H1 (cell line): ENCODE data around the gene PI4KB. TPM values are rescaled to one million over a fixed set of nuclear protein-coding genes. Genes with fewer than 3 reads are reported as not detected.

Experiments
- CTCF ChIA-PET: fragments of 300-600 bp; sonication (Branson Sonifier 250); formaldehyde crosslinking; loops from one replicate; lab custom pipeline; 2021; ENCODE audit not compliant: partially characterized antibody; lab: Charles Lee
- POLR2A ChIA-PET: fragments of 300-600 bp; sonication (Branson Sonifier 250); formaldehyde crosslinking; loops from one replicate; lab custom pipeline; 2021; ENCODE audit warnings: inconsistent platforms; ENCODE audit not compliant: partially characterized antibody; lab: Charles Lee
- DNase-seq, 2 experiments: peaks; one replicate each; pipeline versions ENCODE4 v3.0.0 to v3.0.0-alpha.2; 2010 to 2022; ENCODE audit warnings: low spot score in 2 of 2, low read depth in 1 of 2, mixed read lengths in 1 of 2
- FAIRE-seq: peaks from 2 replicates; lab custom pipeline; 2011; peaks lifted over from hg19 to GRCh38; lab: Jason Lieb, UNC
- H2AFZ ChIP-seq: 2 replicates; pipeline ENCODE4 v1.8.1; 2012; ENCODE audit warnings: low read length, inconsistent platforms
- H2AK5ac ChIP-seq: 2 replicates; pipeline ENCODE4 v1.6.1; 2013; ENCODE audit warnings: low read depth, low read length
- H2BK120ac ChIP-seq: replicated peaks from 2 replicates; pipeline ENCODE3; 2013; ENCODE audit warnings: low read depth, low read length, inconsistent platforms
- H2BK12ac ChIP-seq: 2 replicates; pipeline ENCODE4 v1.6.1; 2013; ENCODE audit warnings: low read depth, low read length
- H2BK15ac ChIP-seq: 2 replicates; pipeline ENCODE4 v1.6.1; 2013; ENCODE audit warnings: low read length
- H2BK20ac ChIP-seq: 2 replicates; pipeline ENCODE4 v1.6.1; 2013; ENCODE audit warnings: low read length
- H2BK5ac ChIP-seq: 2 replicates; pipeline ENCODE4 v1.6.1; 2013; ENCODE audit warnings: low read depth, low read length
- H3K14ac ChIP-seq: 2 replicates; pipeline ENCODE4 v1.6.1; 2013; ENCODE audit warnings: inconsistent platforms; ENCODE audit not compliant: insufficient read length
- H3K18ac ChIP-seq: 2 replicates; pipeline ENCODE4 v1.6.1; 2013; ENCODE audit warnings: low read length; ENCODE audit errors: extremely low read depth
- H3K23ac ChIP-seq: 2 replicates; pipeline ENCODE4 v1.6.1; 2013; ENCODE audit warnings: inconsistent platforms; ENCODE audit not compliant: insufficient read length
- H3K23me2 ChIP-seq: 2 replicates; pipeline ENCODE4 v1.6.1; 2013; ENCODE audit warnings: low read depth, low read length
- H3K27ac ChIP-seq: 2 replicates; pipeline ENCODE4 v1.6.1; 2011; ENCODE audit warnings: low read depth, low read length, inconsistent platforms
- H3K27me3 ChIP-seq, 4 experiments: replicated peaks in 1 of 4; 1 replicate in 1 of 4; 2 replicates in 3 of 4; pipeline versions ENCODE4 v1.6.1 to v1.8.1; 2011 to 2013; ENCODE audit warnings: low read length in 3 of 4, mild to moderate bottlenecking in 3 of 4, inconsistent platforms in 2 of 4, mixed read lengths in 2 of 4, moderate library complexity in 1 of 4; ENCODE audit not compliant: control insufficient read depth in 3 of 4, insufficient read depth in 3 of 4; ENCODE audit errors: extremely low read depth in 1 of 4
- H3K36me3 ChIP-seq, 4 experiments: 2 replicates each; pipeline versions ENCODE4 v1.6.1 to v1.8.1; 2011 to 2013; ENCODE audit warnings: mild to moderate bottlenecking in 4 of 4, low read length in 3 of 4, moderate library complexity in 2 of 4, control low read depth in 1 of 4, inconsistent platforms in 1 of 4; ENCODE audit not compliant: insufficient read depth in 4 of 4, control insufficient read depth in 2 of 4
- H3K4ac ChIP-seq: replicated peaks from 2 replicates; pipeline ENCODE3; 2013; ENCODE audit warnings: low read length, low read depth, mixed read lengths, inconsistent platforms; ENCODE audit not compliant: insufficient read length
- H3K4me1 ChIP-seq, 4 experiments: replicated peaks in 1 of 4; 1 replicate in 1 of 4; 2 replicates in 3 of 4; pipeline versions ENCODE4 v1.6.1 to v1.8.1; 2011 to 2013; ENCODE audit warnings: low read length in 3 of 4, inconsistent platforms in 2 of 4, mixed read lengths in 1 of 4; ENCODE audit not compliant: insufficient read depth in 4 of 4, control insufficient read depth in 3 of 4
- H3K4me2 ChIP-seq, 2 experiments: 2 replicates each; pipeline versions ENCODE4 v1.6.1 to v1.8.1; 2011 to 2013; ENCODE audit warnings: low read depth in 2 of 2, low read length in 2 of 2, control low read depth in 1 of 2, inconsistent platforms in 1 of 2, mild to moderate bottlenecking in 1 of 2; ENCODE audit not compliant: insufficient read depth in 1 of 2
- H3K4me3 ChIP-seq, 4 experiments: fragments of 200-600, 300-600 bp in 1 of 4; sonication (generic), shearing (Covaris generic), sonication (Bioruptor Twin) in 1 of 4; 2 replicates each; pipeline versions ENCODE4 v1.5.1 to v1.8.1; 2011 to 2016; ENCODE audit warnings: low read length in 4 of 4, low read depth in 3 of 4, control low read depth in 2 of 4, inconsistent platforms in 2 of 4, mild to moderate bottlenecking in 2 of 4, mixed read lengths in 1 of 4, moderate library complexity in 1 of 4; ENCODE audit not compliant: insufficient read depth in 2 of 4; ENCODE audit errors: extremely low read depth in 1 of 4
- H3K56ac ChIP-seq: replicated peaks from 2 replicates; pipeline ENCODE3; 2013; ENCODE audit warnings: low read depth, mild to moderate bottlenecking, mixed read lengths, low read length, inconsistent platforms; ENCODE audit not compliant: insufficient read length
- H3K79me1 ChIP-seq: 2 replicates; pipeline ENCODE4 v1.6.1; 2013; ENCODE audit warnings: low read depth, low read length, control low read depth
- H3K79me2 ChIP-seq, 2 experiments: 2 replicates each; pipeline versions ENCODE4 v1.6.1 to v1.8.1; 2012 to 2013; ENCODE audit warnings: low read length in 2 of 2, mild to moderate bottlenecking in 2 of 2, inconsistent platforms in 1 of 2; ENCODE audit not compliant: insufficient read depth in 2 of 2, control insufficient read depth in 1 of 2
- H3K9ac ChIP-seq, 4 experiments: replicated peaks in 1 of 4; 1 replicate in 1 of 4; 2 replicates in 3 of 4; pipeline versions ENCODE4 v1.6.1 to v1.8.1; 2011 to 2013; ENCODE audit warnings: low read depth in 3 of 4, low read length in 3 of 4, control low read depth in 2 of 4, mild to moderate bottlenecking in 2 of 4, moderate library complexity in 2 of 4, inconsistent platforms in 1 of 4; ENCODE audit errors: extremely low read depth in 1 of 4
- H3K9me3 ChIP-seq, 2 experiments: 2 replicates each; pipeline versions ENCODE4 v1.6.1 to v1.8.1; 2012 to 2013; ENCODE audit warnings: mild to moderate bottlenecking in 2 of 2, moderate library complexity in 2 of 2, control low read depth in 1 of 2, inconsistent platforms in 1 of 2, low read depth in 1 of 2, low read length in 1 of 2, mixed read lengths in 1 of 2; ENCODE audit not compliant: insufficient read depth in 2 of 2
- H4K20me1 ChIP-seq, 2 experiments: replicated peaks in 1 of 2; 2 replicates each; pipeline versions ENCODE3 to v1.8.1; 2011 to 2013; ENCODE audit warnings: inconsistent platforms in 2 of 2, low read length in 2 of 2, mild to moderate bottlenecking in 1 of 2; ENCODE audit not compliant: insufficient read depth in 2 of 2, control insufficient read depth in 1 of 2
- H4K5ac ChIP-seq: 2 replicates; pipeline ENCODE4 v1.6.1; 2013; ENCODE audit warnings: low read length, low read depth, mixed read lengths, inconsistent platforms; ENCODE audit not compliant: insufficient read length
- H4K8ac ChIP-seq: 2 replicates; pipeline ENCODE4 v1.8.0; 2013; ENCODE audit warnings: mild to moderate bottlenecking, moderate library complexity, low read length, inconsistent platforms; ENCODE audit not compliant: insufficient read depth; ENCODE audit errors: extremely low read depth
- H4K91ac ChIP-seq: replicated peaks from 2 replicates; pipeline ENCODE3; 2013; ENCODE audit warnings: low read length, mixed read lengths, inconsistent platforms; ENCODE audit not compliant: insufficient read length
- CREB1 ChIP-seq: IDR thresholded peaks from 2 replicates; pipeline ENCODE4 v1.6.1; 2012; ENCODE audit warnings: inconsistent platforms
- POLR2A ChIP-seq, 2 experiments: IDR thresholded peaks; 1 replicate in 1 of 2; 2 replicates in 1 of 2; pipeline ENCODE4 v1.6.1; 2011; ENCODE audit warnings: low read depth in 2 of 2, low read length in 2 of 2, mild to moderate bottlenecking in 2 of 2; ENCODE audit errors: control extremely low read depth in 1 of 2
- WGBS, 2 experiments: shearing (Covaris generic) in 1 of 2; methylation state at CpG; one replicate each; pipeline versions ENCODE4 v1.1.6 to v1.1.7; 2013 to 2015; ENCODE audit warnings: low lambda C conversion rate in 2 of 2, mixed read lengths in 2 of 2, inconsistent platforms in 1 of 2, low coverage in 1 of 2, missing lambda C conversion rate in 1 of 2; ENCODE audit not compliant: insufficient replicate concordance in 2 of 2, insufficient coverage in 1 of 2, insufficient read length in 1 of 2; ENCODE audit errors: extremely low coverage in 1 of 2, missing lambda C conversion rate in 1 of 2; 5-methylcytosine and 5-hydroxymethylcytosine counted together
- polyA plus RNA-seq, 7 experiments: library from polyadenylated mRNA; depleted of rRNA in 3 of 7; stranded (reverse) in 5 of 7; unstranded in 2 of 7; fragments of >200 nt in 5 of 7; fragments of 200-250 nt in 2 of 7; gene quantifications; 1 replicate in 5 of 7; 2 replicates in 1 of 7; 4 replicates in 1 of 7; pipeline versions ENCODE4 v1.2.1 to v1.2.3, GENCODE V29; 2011 to 2013; ENCODE audit warnings: missing spikeins in 2 of 7, mixed read lengths in 2 of 7
- total RNA-seq: library from RNA; stranded (reverse); fragmentation: NEBNext Ultra II Directional; extraction: Animal tissue kit (Norgen Biotek cat#: 25700); gene quantifications from 2 replicates; pipeline ENCODE4 v1.2.1, GENCODE V29; 2021

Gene PI4KB
- total and polyA plus RNA-seq, 2 of the 8 experiments (the other 6 are each of a cell fraction or from before 2014, with no cell fraction given), result 30.1 to 37.1 TPM

DNA sequence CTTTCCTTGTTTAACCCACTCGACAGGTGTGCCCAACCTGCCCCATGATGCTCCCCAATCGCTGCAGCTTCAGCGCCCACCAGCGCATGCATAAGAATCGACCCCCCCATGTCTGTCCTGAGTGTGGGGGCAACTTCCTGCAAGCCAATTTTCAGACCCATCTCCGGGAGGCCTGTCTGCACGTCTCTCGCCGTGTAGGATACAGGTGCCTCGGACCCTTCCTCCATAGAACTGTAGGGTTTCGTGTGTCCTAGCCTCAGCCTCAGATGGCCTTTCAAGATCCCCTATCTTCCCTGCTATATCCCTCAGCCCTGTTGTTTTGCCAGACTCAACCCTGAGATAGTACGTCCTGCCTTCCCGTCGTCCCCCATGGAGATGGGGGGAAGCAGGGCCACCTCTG lies 38.7 kb downstream of the PI4KB start:
- H2AK5ac ChIP-seq, result no peak overlapping the region
- 91% methylated on average over 14 of the region's 14 CpGs; no CpG with 5 or more reads in 1 of the 2 experiments for WGBS, 2 experiments
- FAIRE-seq (no peak), DNase-seq (no peak)
- no peak overlapping the region for H4K91ac ChIP-seq
- H2BK15ac ChIP-seq, result no peak overlapping the region
- peaks cover 5 to 10% (median 6%) of the 10 kb centered on the region in 4 experiments; a peak in 6 of 7 replicates for H3K4me1 ChIP-seq
- no peak overlapping the region for H3K14ac ChIP-seq
- H3K9ac ChIP-seq, result no peak overlapping the region
- H4K8ac ChIP-seq, result peak overlapping the region; percentile 45; the same call in 1 of the 2 replicates
- TF ChIP-seq POLR2A (IDR thresholded peaks at IDR 0.05; ENCODE audit: control extremely low read depth in 1 of 2, low read depth in 2 of 2, low read length in 2 of 2), result 0 out of 3 replicates have a peak, but pooled peaks of 1 of the 2 experiments have one; percentile 12
- TF ChIP-seq CREB1, result no peak
- no peak overlapping the region for H3K4ac ChIP-seq
- H3K4me3 ChIP-seq, result no peak overlapping the region
- H3K23me2 ChIP-seq, result no peaks in the 10 kb centered on the region; the same call in 1 of the 2 replicates
- no peak overlapping the region for H3K23ac ChIP-seq
- peaks cover 7 to 31% of the 10 kb centered on the region in 2 experiments for H4K20me1 ChIP-seq
- H3K56ac ChIP-seq, result no peak overlapping the region
- ChIA-PET POLR2A (interaction anchor here (1.0 to 11.6 kb wide), 7 partner anchors 7 to 54 kb away, joined by 3 to 213 read pairs (median 4); no protein-coding TSS in a partner anchor), CTCF (no interaction called here)
- H3K9me3 ChIP-seq, result no peaks in the 10 kb centered on the region
- no peak overlapping the region for H2BK12ac ChIP-seq
- no peak overlapping the region for H4K5ac ChIP-seq
- no peak overlapping the region for H2BK120ac ChIP-seq
- H3K18ac ChIP-seq, result no peak overlapping the region
- peaks cover 26 to 78% (median 44%) of the 10 kb centered on the region in 4 experiments for H3K36me3 ChIP-seq
- H3K4me2 ChIP-seq, result no peak overlapping the region
- peaks cover 16% of the 10 kb centered on the region; the same call in 1 of the 2 replicates for H3K79me1 ChIP-seq
- no peaks in the 10 kb centered on the region for H3K27me3 ChIP-seq
- H2BK5ac ChIP-seq, result no peak overlapping the region; the same call in 1 of the 2 replicates
- H2AFZ ChIP-seq, result no peak overlapping the region
- H3K27ac ChIP-seq, result no peak overlapping the region
- peaks cover 0 to 26% of the 10 kb centered on the region in 2 experiments; a peak in 2 of 4 replicates for H3K79me2 ChIP-seq
- H2BK20ac ChIP-seq, result no peak overlapping the region
